Smooth muscle cell (in vitro differentiated cells): Measurements from ENCODE around the gene SMCO4. TPM values are rescaled to one million over a fixed set of nuclear protein-coding genes. Genes with fewer than 3 reads are reported as not detected.

Experiments
- DNase-seq: peaks from one replicate; lab custom pipeline; 2025; ENCODE audit not compliant: unreplicated experiment; lab: John Stamatoyannopoulos, UW
- H2AFZ ChIP-seq: fragments of 200-600 bp; sonication (generic); 2 replicates; pipeline ENCODE4 v1.6.0; 2016; ENCODE audit warnings: antibody characterized with exemption, low read depth, mild to moderate bottlenecking
- H3F3A ChIP-seq: fragments of 200-600 bp; sonication (generic); 2 replicates; pipeline ENCODE4 v1.6.0; 2017; ENCODE audit warnings: antibody characterized with exemption, low read depth
- H3K27ac ChIP-seq: fragments of 200-600 bp; sonication (generic); 2 replicates; pipeline ENCODE4 v1.5.1; 2016; ENCODE audit warnings: low read depth, mild to moderate bottlenecking
- H3K27me3 ChIP-seq: fragments of 200-600 bp; sonication (generic); 2 replicates; pipeline ENCODE4 v1.6.1; 2016; ENCODE audit warnings: low read depth, mild to moderate bottlenecking
- H3K36me3 ChIP-seq: fragments of 200-600 bp; sonication (generic); 2 replicates; pipeline ENCODE4 v1.5.1; 2016; ENCODE audit warnings: low read depth
- H3K4me1 ChIP-seq: fragments of 200-600 bp; sonication (generic); 2 replicates; pipeline ENCODE4 v1.5.1; 2016; ENCODE audit warnings: low read depth
- H3K4me2 ChIP-seq: fragments of 200-600 bp; sonication (generic); 2 replicates; pipeline ENCODE4 v1.6.0; 2016; ENCODE audit warnings: mild to moderate bottlenecking
- H3K4me3 ChIP-seq: fragments of 200-600 bp; sonication (generic); 2 replicates; pipeline ENCODE4 v1.5.1; 2016; ENCODE audit warnings: mild to moderate bottlenecking
- H3K79me2 ChIP-seq: fragments of 200-600 bp; sonication (generic); 2 replicates; pipeline ENCODE4 v1.6.0; 2016; ENCODE audit warnings: low read depth, mild to moderate bottlenecking
- H3K9ac ChIP-seq: fragments of 200-600 bp; sonication (generic); 2 replicates; pipeline ENCODE4 v1.6.0; 2016; ENCODE audit warnings: low read depth
- H3K9me3 ChIP-seq: fragments of 200-600 bp; sonication (generic); replicated peaks from 2 replicates; pipeline ENCODE4 v1.5.1; 2016; ENCODE audit warnings: low read depth
- H4K20me1 ChIP-seq: fragments of 200-600 bp; sonication (generic); 2 replicates; pipeline ENCODE4 v1.6.0; 2016; ENCODE audit warnings: low read depth
- WGBS: methylation state at CpG from one replicate; pipeline ENCODE4 v1.1.7; 2016; ENCODE audit warnings: low lambda C conversion rate; 5-methylcytosine and 5-hydroxymethylcytosine counted together
- polyA plus RNA-seq: library from polyadenylated mRNA; unstranded; fragments of >200 nt; fragmentation: Nextera tagmentation; extraction: Ambion mirVana; gene quantifications from 2 replicates; pipeline ENCODE4 v1.2.1, GENCODE V29; 2016
- total RNA-seq: library from RNA; depleted of rRNA; stranded (reverse); fragments of >200 nt; gene quantifications from 2 replicates; pipeline ENCODE4 v1.2.3, GENCODE V29; 2014
- TF ChIP-seq, protein P1 (sequence below): fragments of 200-600 bp; sonication (generic); IDR thresholded peaks from 2 replicates; pipeline ENCODE4 v1.5.1; 2017; ENCODE audit warnings: borderline replicate concordance, mild to moderate bottlenecking, antibody characterized with exemption; ENCODE audit not compliant: insufficient read depth, poor library complexity, severe bottlenecking

The SMCO4 gene
- total and polyA plus RNA-seq, 2 experiments from 2014 or later, result 13.8 to 50.7 TPM

GRCh38 chr11:93552874-93553273 is 9.7 kb upstream of the SMCO4 start:
- Histone ChIP-seq H3K79me2 (no peaks in the 10 kb centered on the region), H3K4me2 (no peak overlapping the region), H3K36me3 (no peaks in the 10 kb centered on the region), H3K4me3 (no peak overlapping the region), H3K4me1 (no peaks in the 10 kb centered on the region), H3F3A (no peaks in the 10 kb centered on the region), H2AFZ (no peak overlapping the region), H3K9ac (no peak overlapping the region), H3K27me3 (peaks cover 10% of the 10 kb centered on the region), H3K9me3 (no peaks in the 10 kb centered on the region), H4K20me1 (no peaks in the 10 kb centered on the region), H3K27ac (no peak overlapping the region)
- no peak for DNase-seq
- WGBS, result 62% methylated on average over 1 of the region's 1 CpG
- TF ChIP-seq, protein P1, sequence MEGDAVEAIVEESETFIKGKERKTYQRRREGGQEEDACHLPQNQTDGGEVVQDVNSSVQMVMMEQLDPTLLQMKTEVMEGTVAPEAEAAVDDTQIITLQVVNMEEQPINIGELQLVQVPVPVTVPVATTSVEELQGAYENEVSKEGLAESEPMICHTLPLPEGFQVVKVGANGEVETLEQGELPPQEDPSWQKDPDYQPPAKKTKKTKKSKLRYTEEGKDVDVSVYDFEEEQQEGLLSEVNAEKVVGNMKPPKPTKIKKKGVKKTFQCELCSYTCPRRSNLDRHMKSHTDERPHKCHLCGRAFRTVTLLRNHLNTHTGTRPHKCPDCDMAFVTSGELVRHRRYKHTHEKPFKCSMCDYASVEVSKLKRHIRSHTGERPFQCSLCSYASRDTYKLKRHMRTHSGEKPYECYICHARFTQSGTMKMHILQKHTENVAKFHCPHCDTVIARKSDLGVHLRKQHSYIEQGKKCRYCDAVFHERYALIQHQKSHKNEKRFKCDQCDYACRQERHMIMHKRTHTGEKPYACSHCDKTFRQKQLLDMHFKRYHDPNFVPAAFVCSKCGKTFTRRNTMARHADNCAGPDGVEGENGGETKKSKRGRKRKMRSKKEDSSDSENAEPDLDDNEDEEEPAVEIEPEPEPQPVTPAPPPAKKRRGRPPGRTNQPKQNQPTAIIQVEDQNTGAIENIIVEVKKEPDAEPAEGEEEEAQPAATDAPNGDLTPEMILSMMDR, result no peak

GRCh38 chr11:93549976-93550375 is 6.8 kb upstream of the SMCO4 start:
- TF ChIP-seq, protein P1, result no peak
- no peaks in the 10 kb centered on the region for H3K36me3 ChIP-seq
- no peaks in the 10 kb centered on the region for H3F3A ChIP-seq
- H3K27ac ChIP-seq, result no peak overlapping the region
- no peak overlapping the region for H3K4me2 ChIP-seq
- H2AFZ ChIP-seq, result no peak overlapping the region
- H3K4me3 ChIP-seq, result no peak overlapping the region
- DNase-seq, result no peak
- H3K9ac ChIP-seq, result no peak overlapping the region
- no peaks in the 10 kb centered on the region for H3K79me2 ChIP-seq
- no peaks in the 10 kb centered on the region for H4K20me1 ChIP-seq
- 90% methylated on average over 4 of the region's 4 CpGs for WGBS
- H3K27me3 ChIP-seq, result no peaks in the 10 kb centered on the region
- H3K4me1 ChIP-seq, result no peaks in the 10 kb centered on the region
- no peaks in the 10 kb centered on the region for H3K9me3 ChIP-seq

GRCh38 chr11:93548679-93549319 is 5.6 kb upstream of the SMCO4 start:
- Histone ChIP-seq H3K4me3 (no peak overlapping the region), H3K9ac (no peak overlapping the region), H4K20me1 (no peaks in the 10 kb centered on the region), H3K27me3 (no peaks in the 10 kb centered on the region), H3K9me3 (no peaks in the 10 kb centered on the region), H2AFZ (no peak overlapping the region), H3F3A (no peaks in the 10 kb centered on the region), H3K4me1 (no peaks in the 10 kb centered on the region), H3K79me2 (no peaks in the 10 kb centered on the region), H3K27ac (no peak overlapping the region), H3K4me2 (no peak overlapping the region), H3K36me3 (no peaks in the 10 kb centered on the region)
- WGBS, result 89% methylated on average over 6 of the region's 6 CpGs
- DNase-seq, result no peak
- TF ChIP-seq, protein P1, result no peak

- Histone ChIP-seq H3K9ac (no peak overlapping the region), H3K4me2 (no peak overlapping the region), H3K4me1 (no peaks in the 10 kb centered on the region), H3F3A (no peaks in the 10 kb centered on the region), H3K4me3 (no peak overlapping the region), H3K79me2 (no peaks in the 10 kb centered on the region), H3K36me3 (no peaks in the 10 kb centered on the region), H2AFZ (no peak overlapping the region), H3K27ac (no peak overlapping the region), H4K20me1 (no peaks in the 10 kb centered on the region), H3K27me3 (no peaks in the 10 kb centered on the region), H3K9me3 (no peaks in the 10 kb centered on the region)
- TF ChIP-seq, protein P1, result no peak
- 81% methylated on average over 2 of the region's 2 CpGs for WGBS
- DNase-seq, result no peak
Observed at GRCh38 chr11:93547773-93548172, 4.6 kb upstream of the SMCO4 start.
